ENCODE data around the gene PPP1R27.
"Not testable (repeated sequence)": the region's sequence is repeated elsewhere in the genome, so short reads cannot be mapped to it uniquely, and the experiment has no call there.

Gene PPP1R27

DNA sequence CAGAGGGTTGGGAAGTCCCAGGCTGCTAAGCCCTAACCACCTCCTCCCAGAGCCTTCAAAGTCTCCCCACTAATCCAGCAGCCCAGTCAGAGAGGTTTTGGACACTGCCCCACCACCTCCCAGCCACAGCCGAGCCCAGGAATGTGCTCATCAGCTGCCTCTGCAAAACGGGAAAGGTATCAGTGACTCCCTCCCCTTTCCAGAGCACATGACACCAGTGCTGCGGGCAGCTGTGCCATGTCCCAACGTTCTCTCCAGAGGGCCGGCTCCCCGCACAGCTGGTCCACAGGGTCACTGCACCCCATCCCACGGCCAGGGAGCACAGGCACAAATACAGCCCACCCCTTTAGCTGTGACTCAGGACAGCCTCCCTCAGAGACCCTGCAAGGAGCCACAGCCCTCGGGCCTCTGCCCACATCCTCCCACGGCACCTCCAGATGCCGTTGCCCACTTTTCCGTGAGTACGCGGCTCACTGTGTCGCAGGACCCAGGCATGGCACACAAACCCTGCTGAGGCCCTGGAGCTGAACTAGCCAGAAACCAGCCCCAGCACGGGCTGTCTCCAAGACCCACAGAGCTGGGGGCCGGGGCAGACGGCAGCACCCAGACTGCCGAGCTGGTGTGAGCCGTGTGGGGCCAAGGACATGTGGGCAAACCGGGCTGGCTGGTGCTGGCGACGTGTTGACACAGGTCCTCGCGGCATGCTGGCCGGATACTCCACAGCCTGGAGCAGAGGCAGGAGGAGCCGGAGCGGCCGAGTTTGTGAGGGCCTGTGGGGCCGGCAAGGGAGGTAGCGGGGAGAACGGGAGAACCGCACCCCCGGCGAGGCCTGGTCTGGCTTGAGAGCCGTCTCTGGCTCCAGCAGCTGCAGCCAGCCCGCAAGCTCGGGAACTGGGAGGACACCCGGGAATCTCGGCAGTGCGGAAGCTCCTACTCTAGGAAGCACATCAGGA is 6.3 kb upstream of the PPP1R27 start:
- DNase-seq: no peak

DNA sequence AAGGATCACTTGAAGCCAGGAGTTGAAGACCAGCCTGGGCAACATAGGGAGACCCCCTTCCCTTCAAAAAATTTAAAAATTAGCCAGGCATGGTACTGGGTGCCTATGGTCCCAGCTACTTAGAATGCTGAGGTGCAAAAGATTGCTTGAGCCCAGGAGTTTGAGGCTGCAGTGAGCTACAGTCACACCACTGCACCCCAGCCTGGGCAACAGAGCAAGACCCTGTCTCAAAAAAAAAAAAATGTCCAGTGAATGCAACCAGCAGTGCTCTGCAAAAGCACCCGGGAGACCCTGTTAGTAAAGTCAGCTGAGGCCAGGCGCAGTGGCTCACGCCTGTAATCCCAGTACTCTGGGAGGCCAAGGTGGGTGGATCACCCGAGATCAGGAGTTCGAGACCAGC is 5.2 kb upstream of the PPP1R27 start:
- DNase-seq: not testable (repeated sequence)

DNA sequence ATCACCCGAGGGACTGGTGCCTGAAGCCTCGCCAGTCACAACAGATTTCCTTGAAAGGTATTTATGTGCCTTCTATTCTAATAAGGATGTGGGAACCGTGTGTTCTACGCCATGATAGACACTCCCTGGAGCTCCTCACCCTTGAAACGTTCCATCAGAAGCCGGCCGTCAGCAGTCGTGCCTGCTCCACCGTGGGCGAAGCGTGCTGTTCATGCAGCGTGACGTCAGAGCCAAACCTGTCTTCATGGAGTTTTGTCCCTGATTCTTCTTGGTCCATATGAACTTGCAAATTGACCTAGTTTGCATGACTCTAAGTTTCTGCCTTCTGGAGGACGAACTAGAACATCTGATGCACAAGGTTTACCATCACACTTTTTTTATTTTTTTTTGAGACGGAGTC is 4.5 kb upstream of the PPP1R27 start:
- no peak for DNase-seq

DNA sequence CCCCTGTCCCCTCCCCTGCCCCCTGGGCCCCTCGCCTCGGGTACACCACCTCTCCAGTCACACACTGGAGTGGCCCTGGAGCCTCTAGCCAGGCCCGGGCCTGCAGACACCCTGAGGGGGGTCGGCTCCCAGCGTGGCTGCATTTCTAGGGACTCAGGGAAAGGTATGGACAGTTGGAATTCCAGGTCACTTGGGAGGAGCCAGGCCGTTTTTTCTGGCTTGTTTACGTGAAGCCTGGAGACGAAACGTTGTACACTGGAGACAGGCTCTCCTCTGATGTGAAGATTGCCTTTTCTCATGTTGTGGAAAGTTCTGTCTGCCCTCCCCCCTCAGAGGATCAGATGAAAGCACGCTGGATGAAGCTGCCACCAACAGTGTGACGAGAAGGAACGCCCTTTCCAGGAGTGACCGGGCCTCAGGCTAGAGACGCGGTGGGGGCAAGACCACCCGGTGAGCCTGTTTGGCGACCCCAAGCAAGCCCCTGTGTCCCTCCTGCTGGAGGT is 4.0 kb upstream of the PPP1R27 start:
- no peak for DNase-seq

DNA sequence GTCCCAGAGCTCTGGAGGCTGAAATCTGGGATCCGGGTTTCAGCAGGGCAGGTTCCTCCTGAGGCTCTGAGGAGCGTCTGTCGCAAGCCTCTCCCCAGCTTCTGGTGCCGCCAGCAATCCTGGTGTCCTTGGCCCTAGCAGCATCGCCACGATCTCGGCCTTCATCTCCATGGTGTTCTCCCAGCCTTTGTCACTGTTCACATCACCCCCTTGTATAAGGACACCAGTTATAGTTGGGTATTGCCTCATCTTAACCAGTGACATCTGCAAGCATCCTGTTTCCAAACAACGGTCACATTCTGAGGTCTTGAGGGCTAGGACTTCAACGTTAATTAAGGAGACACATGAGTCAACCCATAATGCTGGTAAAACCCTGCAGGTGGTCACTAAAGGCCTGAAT is 2.8 kb upstream of the PPP1R27 start:
- DNase-seq: no peak

DNA sequence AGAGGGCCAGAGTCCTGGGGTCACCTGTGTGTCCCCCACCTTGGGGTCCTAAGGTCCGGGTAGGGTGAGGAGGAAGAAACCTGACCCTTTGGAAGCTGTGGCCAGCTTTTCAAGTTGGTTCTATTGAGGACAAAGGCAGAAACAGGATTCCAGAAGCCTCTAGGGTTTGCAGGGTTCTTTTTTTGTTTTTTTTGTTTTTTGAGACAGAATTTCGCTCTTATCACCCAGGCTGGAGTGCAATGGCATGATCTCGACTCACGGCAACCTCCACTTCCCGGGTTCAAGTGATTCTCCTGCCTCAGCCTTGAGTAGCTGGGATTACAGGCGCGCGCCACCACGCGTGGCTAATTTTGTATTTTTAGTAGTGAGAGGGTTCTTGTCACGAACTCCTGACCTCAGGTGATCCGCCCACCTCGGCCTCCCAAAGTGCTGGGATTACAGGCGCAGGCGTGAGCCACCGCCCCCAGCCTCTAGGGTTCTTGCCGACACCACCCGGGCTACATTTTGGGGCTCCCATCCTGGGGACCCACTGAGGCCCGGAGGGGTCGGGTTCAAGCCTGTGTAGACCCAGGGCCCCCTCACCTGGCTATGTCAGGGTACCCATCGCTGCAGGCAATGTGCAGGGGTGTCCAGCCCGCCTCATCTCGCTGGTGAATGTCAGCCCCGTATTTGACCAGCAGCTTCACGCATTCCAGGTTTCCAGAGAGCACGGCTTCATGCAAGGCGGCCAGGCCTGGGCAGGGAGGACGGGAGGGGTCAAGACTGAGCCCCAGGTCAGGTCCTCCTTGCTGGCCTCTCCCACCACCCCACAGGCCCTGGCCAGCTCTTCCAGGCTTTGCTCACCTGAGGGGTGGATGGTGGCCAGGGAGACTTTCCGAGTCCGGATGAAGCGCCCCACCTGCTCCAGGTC is 674 bp downstream of the PPP1R27 start:
- no peak for DNase-seq

DNA sequence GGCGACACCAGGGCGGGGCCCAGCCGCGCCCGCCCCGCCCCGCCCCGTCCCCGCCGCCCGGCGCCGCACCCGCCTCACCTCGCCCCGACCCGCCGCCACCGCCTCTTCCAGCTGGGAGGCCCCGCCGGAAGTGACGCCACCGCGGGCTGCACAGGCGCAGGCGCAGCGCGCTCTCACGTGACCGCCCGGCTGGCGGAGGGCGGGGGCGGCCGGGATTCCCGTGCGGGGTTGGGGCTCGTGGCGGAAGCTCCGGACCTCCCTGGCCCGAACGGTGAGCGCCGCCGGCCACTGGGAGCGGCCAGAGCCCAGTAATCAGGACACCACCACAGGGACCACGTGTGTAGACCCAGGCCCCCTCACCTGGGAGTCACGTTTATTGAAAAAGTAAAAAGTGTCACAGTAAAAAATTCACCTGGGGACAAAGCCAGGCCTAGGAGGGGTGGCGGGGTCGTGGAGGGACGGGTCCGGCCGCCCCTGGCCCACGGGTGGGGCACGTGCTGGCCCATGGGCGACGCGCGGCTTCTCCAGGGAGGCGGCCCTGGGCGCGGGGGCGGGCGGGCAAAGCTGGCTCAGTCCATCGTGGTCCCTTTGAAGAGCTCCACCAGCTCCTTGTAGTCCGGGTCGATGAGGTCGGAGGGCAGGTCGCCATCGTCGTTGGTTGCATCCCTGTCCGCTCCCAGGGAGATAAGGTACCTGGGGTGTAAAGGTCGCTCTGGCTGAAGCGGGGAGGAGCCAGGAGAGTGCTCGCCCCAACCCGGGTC is 1.5 kb downstream of the PPP1R27 start, which contains the start of gene MCRIP1:
TSS of gene MCRIP1 (minus strand) at position 132 of the 761 bp plus-strand sequence. CDS start 8,785 bp downstream, outside the sequence.
- DNase-seq: peak; percentile 89 to 96 (median 93)

DNA sequence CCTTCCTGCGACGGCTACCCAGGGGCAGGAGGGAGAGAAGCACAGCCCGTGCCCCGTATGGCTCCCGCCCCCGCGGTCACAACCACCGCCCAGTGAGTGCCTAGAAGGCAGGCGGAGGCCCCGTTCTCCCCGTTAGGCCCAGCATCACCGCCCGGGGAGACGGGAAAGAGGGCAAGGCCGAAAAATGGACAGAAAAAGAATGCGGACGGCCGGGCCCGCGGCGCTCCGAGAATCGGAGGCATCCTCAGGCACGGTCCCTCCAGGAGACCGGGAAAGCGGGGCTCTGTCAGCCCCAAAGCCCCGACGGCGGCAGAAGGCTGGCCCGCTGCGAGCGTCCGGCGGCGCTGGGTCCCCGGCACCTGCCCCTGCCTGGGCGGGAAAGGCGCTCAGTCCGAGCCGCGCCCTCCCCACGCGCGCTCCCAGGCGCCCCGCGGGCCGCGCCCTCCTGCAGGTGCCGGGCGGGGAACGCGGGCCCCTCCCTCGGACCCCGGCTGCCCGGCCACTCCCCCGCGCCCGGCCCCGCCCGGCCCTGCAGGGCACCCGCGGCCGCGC is 2.2 kb downstream of the PPP1R27 start:
- peak in 3 of 5 experiments; percentile 18 to 51 (median 33) for DNase-seq

DNA sequence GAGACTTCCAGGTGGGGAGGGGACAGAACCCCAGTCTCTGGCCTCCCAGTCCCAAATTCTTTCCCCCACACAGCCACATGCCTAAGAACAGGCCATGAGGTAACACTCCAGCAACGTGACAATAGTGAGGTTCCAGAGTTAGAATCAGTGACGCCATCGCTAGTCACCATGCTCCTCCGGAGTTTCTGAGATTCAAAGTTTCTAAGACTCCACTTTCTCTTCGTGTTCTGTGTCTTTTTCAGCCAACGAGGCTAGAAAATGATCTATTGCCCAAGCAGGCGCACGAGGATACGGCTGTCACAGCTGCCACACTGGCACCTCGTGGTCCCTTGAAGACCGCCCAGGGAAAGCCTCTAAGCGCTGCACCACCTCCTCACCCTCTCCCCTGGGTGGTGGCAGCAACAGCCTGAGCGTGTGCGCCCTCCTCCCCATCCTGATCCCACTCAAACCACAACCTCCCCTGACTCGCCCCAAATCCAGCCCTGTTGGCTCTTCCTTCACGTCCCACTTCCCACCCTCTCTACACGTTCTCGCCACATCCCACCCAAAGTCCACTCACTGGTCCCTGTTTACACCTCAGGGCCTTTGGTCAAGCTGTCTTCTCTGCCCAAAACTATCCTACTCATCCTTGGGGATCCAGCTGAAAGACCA is 2.8 kb downstream of the PPP1R27 start:
- peak in 4 of 5 experiments; percentile 29 to 78 (median 42) for DNase-seq

DNA sequence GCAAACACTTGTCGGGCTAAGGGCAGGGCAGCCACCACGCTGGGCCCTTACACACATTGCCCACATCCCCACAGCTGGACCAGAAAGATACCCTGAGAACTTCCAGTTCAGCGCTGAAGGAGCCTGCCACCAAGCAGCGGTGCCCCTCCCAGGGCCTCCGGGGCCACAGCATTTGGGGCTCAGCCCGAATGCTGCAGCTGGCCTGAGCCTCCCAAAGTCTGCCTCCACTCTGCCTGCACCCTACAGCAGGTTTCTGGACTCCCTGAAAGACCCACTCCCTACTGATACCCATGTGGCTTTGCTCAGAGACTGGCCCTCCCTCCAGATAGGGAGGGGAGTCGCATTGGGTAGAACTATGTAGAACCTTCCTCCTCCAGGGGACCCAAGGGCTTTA is 3.3 kb downstream of the PPP1R27 start:
- DNase-seq: no peak

DNA sequence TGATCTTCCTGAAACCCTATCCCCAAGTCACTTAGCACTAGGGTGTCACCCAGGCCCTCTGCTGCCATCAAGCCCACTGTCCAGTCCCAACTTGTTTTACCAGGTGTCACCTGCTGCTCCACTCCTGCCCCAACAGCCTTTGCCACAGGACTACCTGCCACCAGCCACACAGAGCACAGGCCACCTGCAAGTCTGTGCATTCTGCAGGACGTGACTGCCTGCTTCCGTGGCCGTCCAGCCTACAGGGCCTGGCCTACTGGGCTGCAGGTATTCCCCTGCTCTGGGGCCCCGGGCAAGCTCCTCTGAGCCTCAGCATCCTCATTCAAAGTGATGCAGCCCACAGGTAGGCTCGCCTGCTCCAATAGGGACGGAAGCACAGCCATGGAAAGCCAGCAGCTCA is 5.0 kb downstream of the PPP1R27 start:
- no peak for DNase-seq

DNA sequence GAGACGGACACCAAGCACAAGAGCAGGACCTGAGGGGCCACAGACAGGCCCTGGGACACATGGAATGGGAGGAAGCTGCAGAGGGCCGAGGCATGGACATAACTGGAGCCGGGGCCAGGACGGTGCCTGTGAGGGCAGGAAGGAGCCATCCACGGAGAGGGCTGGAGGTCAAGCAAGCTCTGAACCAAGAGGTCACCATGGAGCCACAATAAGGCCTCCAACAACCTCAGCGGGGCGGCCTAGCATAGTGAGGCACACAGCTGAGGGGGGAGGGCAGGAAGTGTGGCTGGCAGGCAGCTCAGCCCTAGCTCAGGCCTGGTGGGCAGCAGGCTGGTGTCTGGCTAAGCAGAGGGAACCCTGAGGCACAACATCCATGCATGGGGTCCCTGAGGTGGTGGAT is 6.2 kb downstream of the PPP1R27 start:
- no peak for DNase-seq

DNA sequence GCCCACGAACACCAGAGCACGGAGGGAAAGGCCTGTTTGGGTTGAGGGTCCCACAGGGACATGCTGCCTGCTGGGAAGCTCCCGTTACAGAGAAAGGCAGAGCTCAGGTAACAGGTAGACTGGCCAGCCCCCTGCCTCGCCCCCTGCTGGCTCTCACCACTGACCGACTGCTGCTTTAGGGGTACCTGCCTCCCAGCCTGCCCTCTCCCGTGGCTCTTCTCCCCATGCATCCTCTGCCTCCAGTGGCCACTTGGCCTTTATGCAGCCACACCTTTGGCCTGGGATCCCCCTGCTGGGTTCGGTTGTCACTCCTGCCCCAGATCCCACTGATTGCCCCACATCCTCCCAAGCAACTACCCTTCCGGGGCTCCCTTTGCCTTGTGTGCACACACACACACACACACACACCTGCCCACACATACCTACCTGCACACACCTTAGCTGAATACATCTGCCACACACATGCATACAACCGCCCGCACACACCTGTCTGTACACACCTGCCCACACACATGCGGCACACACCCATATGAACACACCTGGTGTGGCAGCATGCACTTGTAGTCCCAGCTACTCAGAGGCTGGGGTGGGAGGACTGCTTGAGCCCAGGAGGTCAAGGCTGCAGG is 8.9 kb downstream of the PPP1R27 start:
- DNase-seq: no peak

DNA sequence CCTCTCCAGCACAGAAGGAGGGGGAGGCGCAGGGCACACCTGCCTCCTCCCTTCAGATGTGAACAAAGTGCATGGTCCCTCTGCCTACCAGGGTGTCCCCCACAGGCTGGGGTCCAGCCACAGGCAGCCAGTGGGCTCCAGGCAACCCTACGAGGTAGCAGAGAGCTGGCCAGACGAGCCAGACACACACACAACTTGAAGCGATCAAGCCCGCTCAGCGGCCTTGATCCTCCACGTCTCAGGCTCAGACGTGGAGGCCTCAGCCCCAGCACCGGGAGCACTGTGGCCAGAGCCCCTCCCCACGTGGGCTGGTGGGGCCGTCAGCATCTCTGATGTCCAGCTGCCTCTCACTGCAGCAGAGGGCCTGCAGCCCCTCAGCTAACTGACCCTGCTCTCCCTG is 10.3 kb downstream of the PPP1R27 start:
- no peak for DNase-seq

DNA sequence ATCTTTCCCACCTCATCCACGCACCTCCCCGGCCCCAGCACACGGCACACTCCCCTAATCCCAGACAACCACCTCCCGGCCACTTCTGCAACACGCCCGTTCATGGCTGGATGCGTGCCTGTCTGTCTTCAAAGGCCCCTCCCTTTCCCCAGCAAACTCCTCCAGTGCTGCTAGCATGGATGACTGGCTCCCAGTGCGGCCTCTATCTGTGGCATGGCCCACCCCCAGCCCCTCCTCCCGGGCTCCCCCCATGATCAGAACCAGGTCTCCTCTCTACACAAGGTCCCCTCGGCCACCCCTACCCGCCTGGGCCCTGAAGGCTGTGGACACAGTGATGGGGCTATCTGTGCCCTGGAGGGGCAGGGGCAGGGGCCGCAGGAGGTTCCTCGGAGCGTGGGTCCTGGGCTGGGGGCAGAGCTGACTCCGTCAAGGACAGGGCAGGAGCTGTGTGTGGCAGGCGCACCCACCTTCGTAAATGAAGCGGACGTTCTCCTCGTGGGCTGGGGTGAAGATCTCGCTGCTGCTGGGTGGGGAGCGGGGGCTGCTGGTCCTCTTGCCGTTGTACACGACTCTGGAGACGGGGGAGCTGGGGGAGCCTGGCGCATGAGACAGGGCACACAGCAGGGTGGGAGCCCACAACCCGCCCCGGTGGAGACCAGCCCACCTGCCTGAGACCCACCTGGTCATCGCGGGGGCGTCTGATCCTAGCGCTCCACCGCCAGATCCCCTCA is 10.9 kb downstream of the PPP1R27 start:
- DNase-seq: no peak

DNA sequence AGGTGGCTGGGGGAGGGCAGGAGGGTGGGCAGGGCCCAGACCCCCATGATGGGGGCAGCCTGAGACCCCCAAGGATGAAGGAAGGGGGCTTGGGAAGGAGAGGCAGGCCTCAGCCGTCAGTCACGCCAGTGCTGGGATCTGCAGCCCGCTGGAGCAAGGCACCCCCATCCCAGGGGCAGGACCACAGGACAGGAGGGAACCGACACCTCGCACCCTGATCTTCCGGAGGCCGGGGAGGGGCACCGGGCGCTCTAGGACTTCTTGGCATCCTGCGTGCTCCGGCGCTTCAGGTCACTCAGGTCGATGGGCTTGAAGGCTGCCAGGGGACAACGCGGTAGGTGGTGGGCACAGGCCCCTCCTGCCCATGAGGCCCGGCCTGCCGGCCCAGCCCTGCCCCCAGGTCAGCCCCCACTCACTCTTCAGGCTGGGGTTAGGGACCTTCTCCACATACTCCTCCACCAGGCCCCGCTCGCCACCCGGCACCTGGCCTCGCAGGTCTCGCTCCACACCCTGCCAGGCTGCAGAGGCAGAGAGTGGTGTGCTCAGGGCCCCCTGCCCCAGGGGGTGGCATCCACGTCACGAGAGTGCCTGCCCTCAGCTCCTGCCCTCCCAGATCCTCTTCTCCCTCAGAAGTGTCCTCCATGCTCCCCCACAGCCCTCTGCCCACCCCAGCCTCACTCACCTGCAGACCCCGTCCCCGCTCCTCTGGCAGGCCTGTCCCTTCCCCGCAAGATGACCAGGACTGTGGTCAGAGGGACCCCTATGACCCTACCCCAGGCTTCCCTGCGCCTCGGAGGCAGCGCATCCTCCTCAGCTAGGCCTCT is 11.6 kb downstream of the PPP1R27 start:
- DNase-seq: no peak

DNA sequence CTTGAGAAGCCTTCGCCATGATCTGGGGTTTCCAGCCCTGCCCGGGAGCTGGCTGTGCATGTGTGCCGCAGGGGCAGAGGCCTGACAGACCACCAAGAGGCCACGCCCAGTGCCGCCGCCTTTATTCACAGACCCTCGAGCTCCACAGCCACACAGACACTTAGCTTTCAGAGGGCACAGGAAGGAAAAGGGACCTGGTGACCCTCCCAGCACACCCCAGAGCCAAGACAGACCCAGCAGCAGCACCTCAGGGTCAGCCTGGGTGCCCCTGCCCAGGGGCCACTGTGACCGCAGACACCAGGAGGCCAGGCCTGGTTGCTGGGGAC is 12.6 kb downstream of the PPP1R27 start:
- DNase-seq: no peak

DNA sequence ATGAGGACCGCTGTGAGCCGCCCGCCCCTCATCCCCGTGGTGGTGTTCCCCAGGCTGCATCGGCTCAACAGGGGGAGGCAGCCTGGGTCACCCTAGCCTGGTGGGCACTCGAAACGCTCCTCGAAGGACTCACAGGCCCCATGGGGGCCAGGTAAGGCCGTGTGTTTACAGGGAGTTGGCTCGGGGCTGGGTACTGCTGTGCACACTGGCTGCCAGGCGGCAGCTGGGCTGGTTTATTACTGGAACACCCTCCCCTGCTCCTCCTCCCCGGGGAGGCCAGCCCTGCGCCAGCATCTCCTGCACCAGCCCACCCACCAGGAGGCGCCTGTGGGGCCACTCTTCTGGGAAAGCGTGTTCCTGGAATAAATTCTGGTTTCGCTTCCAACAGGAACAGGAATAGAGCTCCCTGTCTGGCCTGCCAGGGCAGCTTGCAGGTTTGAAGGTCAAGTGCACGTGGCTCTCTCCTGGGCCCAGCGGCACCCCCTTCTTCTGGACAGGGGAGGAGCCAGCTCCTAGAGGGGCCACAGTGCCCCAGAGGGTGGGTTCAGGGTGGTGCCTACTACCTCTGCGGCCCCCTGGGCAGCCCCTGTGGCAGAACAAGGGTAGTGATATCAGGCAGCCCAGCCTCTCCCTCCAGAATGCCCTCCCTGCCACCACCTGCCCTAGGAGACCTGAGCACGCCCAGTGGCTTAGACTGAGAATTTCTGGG is 13.1 kb downstream of the PPP1R27 start:
- DNase-seq: no peak

DNA sequence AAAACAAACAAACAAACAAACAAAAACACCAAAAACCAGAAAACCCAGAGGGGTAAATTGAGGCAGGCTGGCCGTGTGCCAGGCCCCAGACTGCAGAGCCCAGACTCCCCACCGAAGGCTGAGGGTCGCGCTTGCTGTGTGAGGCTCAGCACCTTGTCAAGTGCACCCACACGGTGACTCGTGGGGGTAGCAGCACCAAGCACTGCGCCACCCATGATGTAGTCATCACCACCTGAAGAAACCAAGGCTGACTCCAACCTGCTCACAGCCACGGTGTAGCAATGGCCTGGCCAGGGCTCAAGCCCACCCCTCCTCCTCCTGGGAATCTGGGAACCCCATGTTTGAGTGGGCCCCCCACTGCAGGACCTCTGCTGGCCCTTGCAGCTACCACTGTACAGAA is 13.7 kb downstream of the PPP1R27 start:
- DNase-seq: no peak

Measured in T-helper 2 cell (primary cell).